Upper lobe of left lung (tissue), 6 donors: ENCODE results near the gene TM7SF3. TPM values are rescaled to one million over a fixed set of nuclear protein-coding genes. Genes with fewer than 3 reads are reported as not detected.

Experiments
- ATAC-seq, 2 donors: fragments of 200-7000 bp; cut with Tn5 transposase; one replicate each; pipeline ENCODE4 v1.9.1; 2022; ENCODE audit warnings: mild to moderate bottlenecking in 2 of 2, moderate library complexity in 2 of 2; ENCODE audit not compliant: low FRiP score in 2 of 2
- DNase-seq, 2 donors: peaks; one replicate each; pipeline ENCODE4 v3.0.0-alpha.2; 2019 to 2020
- H3K27ac ChIP-seq, 4 donors: fragments of 200-600 bp; sonication (generic); one replicate each; pipeline ENCODE4 v1.5.1; 2016 to 2019
- H3K27me3 ChIP-seq, 4 donors: fragments of 200-600 bp; sonication (generic); one replicate each; pipeline ENCODE4 v1.5.1; 2017 to 2019
- H3K36me3 ChIP-seq, 4 donors: fragments of 200-600 bp; sonication (generic); one replicate each; pipeline ENCODE4 v1.5.1; 2016 to 2019
- H3K4me1 ChIP-seq, 4 donors: fragments of 200-600 bp; sonication (generic); one replicate each; pipeline ENCODE4 v1.5.1; 2018 to 2019
- H3K4me3 ChIP-seq, 4 donors: fragments of 200-600 bp; sonication (generic); one replicate each; pipeline ENCODE4 v1.5.1; 2017 to 2019; ENCODE audit warnings: mild to moderate bottlenecking in 2 of 4, moderate library complexity in 1 of 4
- H3K9me3 ChIP-seq, 4 donors: fragments of 200-600 bp; sonication (generic); one replicate each; pipeline ENCODE4 v1.5.1; 2018 to 2019
- EP300 ChIP-seq, 4 donors: sonication (generic); formaldehyde crosslinking; IDR thresholded peaks; one replicate each; pipeline ENCODE4 v1.5.1; 2017; ENCODE audit warnings: antibody characterized with exemption in 4 of 4, control low read depth in 2 of 4
- POLR2A ChIP-seq, 4 donors: fragments of 450-650 bp; IDR thresholded peaks; one replicate each; pipeline ENCODE4 v1.5.1; 2016 to 2017; ENCODE audit warnings: antibody characterized with exemption in 4 of 4, mild to moderate bottlenecking in 2 of 4
- POLR2AphosphoS5 ChIP-seq, 2 donors: sonication (generic); formaldehyde crosslinking; IDR thresholded peaks; one replicate each; pipeline ENCODE4 v1.5.1; 2017; ENCODE audit warnings: antibody characterized with exemption in 2 of 2
- WGBS, 2 donors: methylation state at CpG; one replicate each; pipeline ENCODE4 v1.1.5; 2017 to 2018; 5-methylcytosine and 5-hydroxymethylcytosine counted together
- total RNA-seq, 6 donors: library from RNA; depleted of rRNA in 4 of 6; stranded (reverse); fragments of >200 nt in 4 of 6; gene quantifications; one replicate each; pipeline versions ENCODE4 v1.1.0 to v1.2.1, GENCODE V29; 2016 to 2021
- TF ChIP-seq, protein P1 (sequence below), 6 experiments: fragments of 450-650 bp in 4 of 6; fragments of 200-600 bp in 2 of 6; sonication (generic) in 2 of 6; IDR thresholded peaks; one replicate each; pipeline ENCODE4 v1.5.1; 2016 to 2019; ENCODE audit warnings: antibody characterized with exemption in 6 of 6
- donor health status: DM: no; HTN: no; CAD: no; lungs with moderate emphysema.
- donor health status: DM: no; HTN: yes; CAD: no; lungs with severe emphysema.

Gene TM7SF3
- total RNA-seq, 6 donors from 2014 or later: 33.5 to 81.1 (median 69.2) TPM

GRCh38 chr12:26997003-26997402 is 17.2 kb downstream of the TM7SF3 start:
- H3K27me3 ChIP-seq: no peaks in the 10 kb centered on the region
- H3K36me3 ChIP-seq: peaks cover 0 to 62% (median 14%) of the 10 kb centered on the region in 4 donors
- ATAC-seq: no peak

GRCh38 chr12:26995706-26996105 is 18.5 kb downstream of the TM7SF3 start:
- WGBS, 2 donors: 81 to 100% methylated on average over 2 of the region's 2 CpGs
- no peaks in the 10 kb centered on the region for H3K9me3 ChIP-seq
- TF ChIP-seq POLR2AphosphoS5 (IDR thresholded peaks at IDR 0.05) (no peak), EP300 (IDR thresholded peaks at IDR 0.05) (no peak), POLR2A (IDR thresholded peaks at IDR 0.05) (no peak)
- TF ChIP-seq, protein P1, sequence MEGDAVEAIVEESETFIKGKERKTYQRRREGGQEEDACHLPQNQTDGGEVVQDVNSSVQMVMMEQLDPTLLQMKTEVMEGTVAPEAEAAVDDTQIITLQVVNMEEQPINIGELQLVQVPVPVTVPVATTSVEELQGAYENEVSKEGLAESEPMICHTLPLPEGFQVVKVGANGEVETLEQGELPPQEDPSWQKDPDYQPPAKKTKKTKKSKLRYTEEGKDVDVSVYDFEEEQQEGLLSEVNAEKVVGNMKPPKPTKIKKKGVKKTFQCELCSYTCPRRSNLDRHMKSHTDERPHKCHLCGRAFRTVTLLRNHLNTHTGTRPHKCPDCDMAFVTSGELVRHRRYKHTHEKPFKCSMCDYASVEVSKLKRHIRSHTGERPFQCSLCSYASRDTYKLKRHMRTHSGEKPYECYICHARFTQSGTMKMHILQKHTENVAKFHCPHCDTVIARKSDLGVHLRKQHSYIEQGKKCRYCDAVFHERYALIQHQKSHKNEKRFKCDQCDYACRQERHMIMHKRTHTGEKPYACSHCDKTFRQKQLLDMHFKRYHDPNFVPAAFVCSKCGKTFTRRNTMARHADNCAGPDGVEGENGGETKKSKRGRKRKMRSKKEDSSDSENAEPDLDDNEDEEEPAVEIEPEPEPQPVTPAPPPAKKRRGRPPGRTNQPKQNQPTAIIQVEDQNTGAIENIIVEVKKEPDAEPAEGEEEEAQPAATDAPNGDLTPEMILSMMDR (IDR thresholded peaks at IDR 0.05): no peak
- H3K27ac ChIP-seq: no peak overlapping the region
- no peak for ATAC-seq
- peaks cover 0 to 58% (median 14%) of the 10 kb centered on the region in 4 donors for H3K36me3 ChIP-seq
- DNase-seq: no peak
- H3K27me3 ChIP-seq: no peaks in the 10 kb centered on the region
- no peaks in the 10 kb centered on the region for H3K4me1 ChIP-seq
- no peak overlapping the region for H3K4me3 ChIP-seq

More at GRCh38 chr12:26997003-26997402, 17.2 kb downstream of the TM7SF3 start:
- Histone ChIP-seq H3K27ac (peak overlapping the region in 3 of 4 donors; percentile 18 to 69 (median 54)), H3K4me1 (peaks cover 6 to 9% (median 8%) of the 10 kb centered on the region in 4 donors), H3K9me3 (no peaks in the 10 kb centered on the region), H3K4me3 (no peak overlapping the region)
- DNase-seq: no peak
- TF ChIP-seq, protein P1 (IDR thresholded peaks at IDR 0.05): no peak
- TF ChIP-seq EP300 (IDR thresholded peaks at IDR 0.05) (no peak), POLR2AphosphoS5 (IDR thresholded peaks at IDR 0.05) (no peak), POLR2A (IDR thresholded peaks at IDR 0.05) (no peak)
- WGBS, 2 donors: 80 to 84% methylated on average over 2 of the region's 2 CpGs

DNA sequence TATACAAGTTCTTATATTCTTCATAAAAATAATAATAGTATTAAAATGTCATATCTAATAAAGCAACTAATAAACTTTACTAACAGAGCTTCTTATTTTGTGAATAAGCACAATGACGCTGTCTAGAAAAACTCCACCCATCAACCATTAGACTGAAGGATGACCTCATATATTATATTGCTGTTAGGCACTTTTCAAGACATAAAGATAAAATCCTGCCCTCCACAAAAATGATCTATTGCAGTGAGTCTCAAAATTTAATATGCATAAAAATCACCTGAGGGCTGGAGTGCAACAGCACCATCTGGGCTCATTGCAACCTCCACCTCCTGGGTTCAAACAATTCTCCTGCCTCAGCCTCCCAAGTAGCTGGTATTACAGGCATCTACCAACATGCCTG is 20.1 kb downstream of the TM7SF3 start:
- WGBS, 2 donors: 96 to 97% methylated on average over 1 of the region's 1 CpG
- peaks cover 0 to 65% (median 22%) of the 10 kb centered on the region in 4 donors for H3K36me3 ChIP-seq
- H3K27me3 ChIP-seq: no peaks in the 10 kb centered on the region
- H3K4me3 ChIP-seq: no peak overlapping the region
- ATAC-seq: no peak
- H3K27ac ChIP-seq: no peak overlapping the region
- no peak for DNase-seq
- no peaks in the 10 kb centered on the region for H3K4me1 ChIP-seq
- TF ChIP-seq, protein P1 (IDR thresholded peaks at IDR 0.05): no peak
- TF ChIP-seq EP300 (IDR thresholded peaks at IDR 0.05) (no peak), POLR2A (IDR thresholded peaks at IDR 0.05) (no peak), POLR2AphosphoS5 (IDR thresholded peaks at IDR 0.05) (no peak)
- H3K9me3 ChIP-seq: no peaks in the 10 kb centered on the region

GRCh38 chr12:26991826-26992225 is 22.4 kb downstream of the TM7SF3 start:
- no peak overlapping the region for H3K4me3 ChIP-seq
- TF ChIP-seq EP300 (IDR thresholded peaks at IDR 0.05) (no peak), POLR2AphosphoS5 (IDR thresholded peaks at IDR 0.05) (no peak), POLR2A (IDR thresholded peaks at IDR 0.05) (no peak)
- TF ChIP-seq, protein P1 (IDR thresholded peaks at IDR 0.05): no peak
- no peaks in the 10 kb centered on the region for H3K9me3 ChIP-seq
- DNase-seq (no peak), ATAC-seq (no peak)
- peaks cover 7 to 11% (median 9%) of the 10 kb centered on the region in 4 donors for H3K4me1 ChIP-seq
- WGBS, 2 donors: 92 to 96% methylated on average over 4 of the region's 4 CpGs
- no peaks in the 10 kb centered on the region for H3K27me3 ChIP-seq
- H3K36me3 ChIP-seq: peaks cover 0 to 54% (median 22%) of the 10 kb centered on the region in 4 donors
- no peak overlapping the region for H3K27ac ChIP-seq

- ATAC-seq: no peak
- Histone ChIP-seq H3K4me3 (no peak overlapping the region), H3K9me3 (no peaks in the 10 kb centered on the region), H3K27me3 (no peaks in the 10 kb centered on the region), H3K27ac (no peak overlapping the region), H3K36me3 (peaks cover 0 to 40% (median 13%) of the 10 kb centered on the region in 4 donors), H3K4me1 (peaks cover 9 to 11% (median 10%) of the 10 kb centered on the region in 4 donors)
- peak in 1 of 2 donors; percentile 15 for DNase-seq
- no peak for TF ChIP-seq POLR2AphosphoS5 (IDR thresholded peaks at IDR 0.05)
- TF ChIP-seq, protein P1 (IDR thresholded peaks at IDR 0.05): no peak
- TF ChIP-seq POLR2A (IDR thresholded peaks at IDR 0.05): no peak
- no peak for TF ChIP-seq EP300 (IDR thresholded peaks at IDR 0.05)
- 80 to 92% methylated on average over 4 of the region's 4 CpGs for WGBS, 2 donors
Measured at GRCh38 chr12:26989873-26990272, 24.3 kb downstream of the TM7SF3 start.
